Naive thymus-derived CD4-positive, alpha-beta T cell (primary cell): ENCODE measurements around the gene FOXP2. TPM values are rescaled to one million over a fixed set of nuclear protein-coding genes. Genes with fewer than 3 reads are reported as not detected.
"Not testable (repeated sequence)": the region's sequence is repeated elsewhere in the genome, so short reads cannot be mapped to it uniquely, and the experiment has no call there.

ENCODE experiments used
- ATAC-seq: fragments of 150-1000 bp; cut with Tn5 transposase; 2 replicates; pipeline ENCODE4 v1.10.0; 2021; ENCODE audit warnings: mild to moderate bottlenecking, moderate library complexity
- CTCF ChIA-PET: fragments of 350-600 bp; sonication (Branson Sonifier 250); formaldehyde crosslinking; loops from one replicate; lab custom pipeline; 2021; ENCODE audit warnings: antibody characterized with exemption; lab: Charles Lee
- POLR2A ChIA-PET: fragments of 350-600 bp; sonication (Branson Sonifier 250); formaldehyde crosslinking; loops from one replicate; lab custom pipeline; 2021; ENCODE audit warnings: antibody characterized with exemption, inconsistent platforms; lab: Charles Lee
- DNase-seq, 9 donors: peaks; one replicate each; pipeline versions ENCODE4 v3.0.0 to v3.0.0-alpha.2; 2020 to 2022; ENCODE audit warnings: mixed read lengths in 1 of 9
- H3K27ac ChIP-seq: one replicate; pipeline ENCODE4 v1.7.0; 2013; ENCODE audit warnings: mild to moderate bottlenecking, low read depth, low read length, moderate library complexity
- H3K27me3 ChIP-seq, 2 donors: one replicate each; pipeline ENCODE4 v1.7.0; 2013; ENCODE audit warnings: low read length in 2 of 2, mild to moderate bottlenecking in 2 of 2, moderate library complexity in 2 of 2; ENCODE audit not compliant: control insufficient read depth in 2 of 2, insufficient read depth in 2 of 2
- H3K36me3 ChIP-seq, 3 experiments: 1 replicate in 2 of 3; 2 replicates in 1 of 3; pipeline ENCODE4 v1.7.0; 2013; ENCODE audit warnings: low read length in 3 of 3, mild to moderate bottlenecking in 3 of 3, moderate library complexity in 1 of 3; ENCODE audit not compliant: insufficient read depth in 3 of 3, control insufficient read depth in 2 of 3
- H3K4me1 ChIP-seq, 2 donors: one replicate each; pipeline ENCODE4 v1.7.0; 2013; ENCODE audit warnings: low read length in 2 of 2, mild to moderate bottlenecking in 2 of 2, moderate library complexity in 1 of 2; ENCODE audit not compliant: control insufficient read depth in 2 of 2, insufficient read depth in 2 of 2
- H3K4me3 ChIP-seq: 2 replicates; pipeline ENCODE4 v1.7.0; 2013; ENCODE audit warnings: mild to moderate bottlenecking, low read length
- H3K9me3 ChIP-seq, 3 experiments: 1 replicate in 2 of 3; 2 replicates in 1 of 3; pipeline ENCODE4 v1.7.0; 2013; ENCODE audit warnings: low read length in 3 of 3; ENCODE audit not compliant: control insufficient read depth in 2 of 3
- H3K27ac Mint-ChIP-seq, 9 donors: one replicate each; pipeline ENCODE4 v1.8.0; 2020 to 2022; ENCODE audit warnings: mixed read lengths in 9 of 9, mild to moderate bottlenecking in 8 of 9, moderate library complexity in 5 of 9, inconsistent platforms in 2 of 9
- H3K27me3 Mint-ChIP-seq, 5 donors: one replicate each; pipeline ENCODE4 v1.8.0; 2021 to 2022; ENCODE audit warnings: mixed read lengths in 5 of 5, mild to moderate bottlenecking in 1 of 5
- H3K36me3 Mint-ChIP-seq, 5 donors: one replicate each; pipeline ENCODE4 v1.8.0; 2020 to 2022; ENCODE audit warnings: mixed read lengths in 5 of 5, mild to moderate bottlenecking in 3 of 5, inconsistent platforms in 1 of 5
- H3K4me1 Mint-ChIP-seq, 7 donors: one replicate each; pipeline ENCODE4 v1.8.0; 2020 to 2022; ENCODE audit warnings: mixed read lengths in 7 of 7, mild to moderate bottlenecking in 3 of 7, inconsistent platforms in 1 of 7
- H3K4me3 Mint-ChIP-seq, 10 donors: one replicate each; pipeline ENCODE4 v1.8.0; 2020 to 2022; ENCODE audit warnings: mild to moderate bottlenecking in 10 of 10, mixed read lengths in 10 of 10, moderate library complexity in 6 of 10, inconsistent platforms in 2 of 10
- H3K9me3 Mint-ChIP-seq, 11 donors: one replicate each; pipeline ENCODE4 v1.8.0; 2020 to 2022; ENCODE audit warnings: mixed read lengths in 11 of 11, mild to moderate bottlenecking in 4 of 11, inconsistent platforms in 1 of 11, moderate library complexity in 1 of 11
- intact Hi-C, 2 donors: fragments of 100-400 bp; cut with micrococcal nuclease; formaldehyde crosslinking; loops; one replicate each; pipeline ENCODE4 v1.15.1; 2023
- polyA plus RNA-seq, 2 donors: library from polyadenylated mRNA; unstranded; fragments of 300-500 nt; fragmentation: Illumina TruSeq; gene quantifications; one replicate each; pipeline ENCODE4 v1.2.3, GENCODE V29; 2021
- total RNA-seq, 6 experiments: library from RNA in 5 of 6; stranded (reverse) in 5 of 6; gene quantifications; 1 replicate in 5 of 6; 2 replicates in 1 of 6; pipeline ENCODE4 v1.2.3 and lab custom pipeline; 2021 to 2026

FOXP2 gene
- total and polyA plus RNA-seq, 7 experiments from 2014 or later = not detected

- POLR2A ChIA-PET, H3K27ac ChIP-seq, DNase-seq, H3K4me3 ChIP-seq, H3K27me3 Mint-ChIP-seq, H3K4me3 Mint-ChIP-seq, CTCF ChIA-PET, H3K36me3 ChIP-seq, ATAC-seq, intact Hi-C loops, H3K9me3 ChIP-seq, H3K36me3 Mint-ChIP-seq, H3K4me1 Mint-ChIP-seq, H3K9me3 Mint-ChIP-seq, H3K27me3 ChIP-seq, H3K4me1 ChIP-seq, H3K27ac Mint-ChIP-seq: not testable (repeated sequence)
These were observed 82.9 kb downstream of the FOXP2 start for GRCh38 chr7:114497491-114497890.

GRCh38 chr7:114502454-114503254 lies 88.0 kb downstream of the FOXP2 start:
- Histone ChIP-seq H3K27ac (no peak overlapping the region), H3K27me3 (no peaks in the 10 kb centered on the region), H3K9me3 (no peaks in the 10 kb centered on the region), H3K4me3 (no peak overlapping the region), H3K4me1 (no peaks in the 10 kb centered on the region), H3K36me3 (no peaks in the 10 kb centered on the region)
- Mint-ChIP-seq H3K27ac (no peak overlapping the region), H3K9me3 (peaks cover 0 to 2% (median 0%) of the 10 kb centered on the region in 11 donors), H3K36me3 (no peaks in the 10 kb centered on the region), H3K27me3 (no peaks in the 10 kb centered on the region), H3K4me3 (no peak overlapping the region), H3K4me1 (no peaks in the 10 kb centered on the region)
- intact Hi-C loops = no loop called here
- no peak for DNase-seq
- POLR2A ChIA-PET = no interaction called here
- no peak for ATAC-seq
- CTCF ChIA-PET = no interaction called here

GRCh38 chr7:114504586-114504985 lies 90.0 kb downstream of the FOXP2 start:
- no peak for DNase-seq
- CTCF ChIA-PET = no interaction called here
- H3K4me1 Mint-ChIP-seq = no peaks in the 10 kb centered on the region
- no peaks in the 10 kb centered on the region for H3K27me3 Mint-ChIP-seq
- no peaks in the 10 kb centered on the region for H3K4me1 ChIP-seq
- intact Hi-C loops = no loop called here
- H3K4me3 ChIP-seq = no peak overlapping the region
- no peaks in the 10 kb centered on the region for H3K36me3 ChIP-seq
- no peaks in the 10 kb centered on the region for H3K9me3 ChIP-seq
- no peak overlapping the region for H3K27ac ChIP-seq
- H3K27ac Mint-ChIP-seq = no peak overlapping the region
- no peak for ATAC-seq
- no peaks in the 10 kb centered on the region for H3K36me3 Mint-ChIP-seq
- POLR2A ChIA-PET = no interaction called here
- peaks cover 0 to 5% (median 0%) of the 10 kb centered on the region in 11 donors for H3K9me3 Mint-ChIP-seq
- H3K27me3 ChIP-seq = no peaks in the 10 kb centered on the region
- H3K4me3 Mint-ChIP-seq = no peak overlapping the region

- CTCF ChIA-PET = no interaction called here
- DNase-seq = no peak
- Mint-ChIP-seq H3K36me3 (no peaks in the 10 kb centered on the region), H3K4me3 (no peak overlapping the region), H3K27me3 (no peaks in the 10 kb centered on the region), H3K27ac (no peak overlapping the region), H3K9me3 (peaks cover 0 to 5% (median 0%) of the 10 kb centered on the region in 11 donors), H3K4me1 (no peaks in the 10 kb centered on the region)
- Histone ChIP-seq H3K4me3 (no peak overlapping the region), H3K36me3 (no peaks in the 10 kb centered on the region), H3K27me3 (no peaks in the 10 kb centered on the region), H3K4me1 (no peaks in the 10 kb centered on the region), H3K27ac (no peak overlapping the region), H3K9me3 (no peaks in the 10 kb centered on the region)
- no peak for ATAC-seq
- POLR2A ChIA-PET = no interaction called here
- intact Hi-C loops = no loop called here
These were observed 92.8 kb downstream of the FOXP2 start for GRCh38 chr7:114507381-114507780.

GRCh38 chr7:114508086-114508485 lies 93.5 kb downstream of the FOXP2 start:
- Histone ChIP-seq H3K4me3 (no peak overlapping the region), H3K27me3 (no peaks in the 10 kb centered on the region), H3K36me3 (no peaks in the 10 kb centered on the region), H3K9me3 (no peaks in the 10 kb centered on the region), H3K4me1 (no peaks in the 10 kb centered on the region), H3K27ac (no peak overlapping the region)
- no peak overlapping the region for H3K4me3 Mint-ChIP-seq
- no peak for DNase-seq
- ATAC-seq = no peak
- no peaks in the 10 kb centered on the region for H3K36me3 Mint-ChIP-seq
- POLR2A ChIA-PET = no interaction called here
- H3K27me3 Mint-ChIP-seq = no peaks in the 10 kb centered on the region
- peaks cover 0 to 5% (median 0%) of the 10 kb centered on the region in 11 donors for H3K9me3 Mint-ChIP-seq
- CTCF ChIA-PET = no interaction called here
- intact Hi-C loops = no loop called here
- no peak overlapping the region for H3K27ac Mint-ChIP-seq
- no peaks in the 10 kb centered on the region for H3K4me1 Mint-ChIP-seq

GRCh38 chr7:114510824-114511223 lies 96.2 kb downstream of the FOXP2 start:
- H3K36me3 Mint-ChIP-seq, H3K27ac ChIP-seq, H3K27me3 ChIP-seq, DNase-seq, H3K9me3 ChIP-seq, H3K27me3 Mint-ChIP-seq, H3K27ac Mint-ChIP-seq, H3K4me1 Mint-ChIP-seq, H3K36me3 ChIP-seq, ATAC-seq, H3K4me3 Mint-ChIP-seq, CTCF ChIA-PET, H3K9me3 Mint-ChIP-seq, H3K4me1 ChIP-seq, intact Hi-C loops, H3K4me3 ChIP-seq, POLR2A ChIA-PET: not testable (repeated sequence)

- CTCF ChIA-PET = no interaction called here
These were observed 104.6 kb downstream of the FOXP2 start for GRCh38 chr7:114519240-114519639.

More at GRCh38 chr7:114519240-114519639, 104.6 kb downstream of the FOXP2 start:
- Histone ChIP-seq H3K27ac (no peak overlapping the region), H3K36me3 (no peaks in the 10 kb centered on the region), H3K4me3 (no peak overlapping the region), H3K4me1 (no peaks in the 10 kb centered on the region), H3K27me3 (no peaks in the 10 kb centered on the region), H3K9me3 (no peaks in the 10 kb centered on the region)
- POLR2A ChIA-PET = no interaction called here
- intact Hi-C loops = no loop called here
- H3K27ac Mint-ChIP-seq = no peak overlapping the region
- peaks cover 0 to 5% (median 0%) of the 10 kb centered on the region in 11 donors for H3K9me3 Mint-ChIP-seq
- H3K27me3 Mint-ChIP-seq = no peaks in the 10 kb centered on the region
- no peak for DNase-seq
- no peak for ATAC-seq
- H3K4me3 Mint-ChIP-seq = no peak overlapping the region
- no peaks in the 10 kb centered on the region for H3K36me3 Mint-ChIP-seq
- H3K4me1 Mint-ChIP-seq = no peaks in the 10 kb centered on the region
